Stimulated activated CD4-positive, alpha-beta T cell treated with anti-CD3 and anti-CD28 coated beads, Interleukin-4, amount 100 ng/mL, for 48 hours (primary cell): ENCODE results near the gene ELFN1.

Experiments
- DNase-seq, 2 donors: peaks; one replicate each; pipeline ENCODE4 v3.0.0-alpha.2; 2020; ENCODE audit warnings: low read depth in 2 of 2

ELFN1 gene

GRCh38 chr7:1669954-1670893 is at the start of gene ELFN1:
Gene ELFN1 (plus strand): TSS chr7:1670277. CDS start chr7:1744597, 74,320 bp downstream.
- no peak for DNase-seq

DNA sequence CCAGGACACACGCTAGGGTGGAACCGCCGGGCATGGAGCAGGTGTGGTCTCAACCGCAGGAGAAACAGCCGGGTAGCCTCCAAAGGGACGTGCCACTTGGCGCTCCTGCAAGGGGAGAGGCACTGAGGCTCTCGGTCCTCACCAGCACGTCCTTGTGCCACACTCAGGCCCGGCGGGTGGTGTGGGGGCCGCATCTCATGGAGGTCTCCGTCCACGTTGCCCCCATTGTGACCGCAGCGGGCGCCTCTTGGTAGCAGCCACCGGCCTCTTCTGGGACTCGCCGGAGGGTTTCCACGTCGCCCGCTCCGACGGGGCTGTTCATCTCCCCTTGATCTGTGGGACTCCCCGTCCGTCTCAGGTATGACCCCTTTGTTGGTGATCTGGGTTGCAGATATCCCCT is 49.2 kb upstream of the ELFN1 start:
- no peak for DNase-seq

DNA sequence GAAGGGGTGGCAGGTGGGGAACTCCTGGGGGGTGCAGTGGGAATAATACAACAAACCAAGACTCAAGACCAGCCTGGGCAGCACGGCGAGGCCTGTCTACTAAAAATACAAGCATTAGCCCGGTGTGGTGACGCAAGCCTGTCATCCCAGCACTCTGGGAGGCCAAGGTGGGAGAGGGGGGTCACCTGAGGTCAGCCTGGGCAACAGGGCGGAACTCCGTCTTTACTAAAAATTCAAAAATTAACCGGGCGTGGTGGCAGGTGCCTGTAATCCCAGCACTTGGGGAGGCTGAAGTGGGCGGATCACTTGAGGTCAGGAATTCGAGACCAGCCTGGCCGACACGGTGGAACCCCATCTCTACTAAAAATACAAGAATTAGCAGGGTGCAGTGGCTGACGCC is 48.4 kb upstream of the ELFN1 start:
- no peak for DNase-seq

- DNase-seq, result no peak
These were observed 47.6 kb upstream of the ELFN1 start for GRCh38 chr7:1622441-1622840.

- no peak for DNase-seq
These were observed 46.3 kb upstream of the ELFN1 start for GRCh38 chr7:1623810-1624209.

- DNase-seq, result no peak
These were observed 44.8 kb upstream of the ELFN1 start for GRCh38 chr7:1624999-1625927.

GRCh38 chr7:1626769-1627168 is 43.3 kb upstream of the ELFN1 start:
- no peak for DNase-seq

DNA sequence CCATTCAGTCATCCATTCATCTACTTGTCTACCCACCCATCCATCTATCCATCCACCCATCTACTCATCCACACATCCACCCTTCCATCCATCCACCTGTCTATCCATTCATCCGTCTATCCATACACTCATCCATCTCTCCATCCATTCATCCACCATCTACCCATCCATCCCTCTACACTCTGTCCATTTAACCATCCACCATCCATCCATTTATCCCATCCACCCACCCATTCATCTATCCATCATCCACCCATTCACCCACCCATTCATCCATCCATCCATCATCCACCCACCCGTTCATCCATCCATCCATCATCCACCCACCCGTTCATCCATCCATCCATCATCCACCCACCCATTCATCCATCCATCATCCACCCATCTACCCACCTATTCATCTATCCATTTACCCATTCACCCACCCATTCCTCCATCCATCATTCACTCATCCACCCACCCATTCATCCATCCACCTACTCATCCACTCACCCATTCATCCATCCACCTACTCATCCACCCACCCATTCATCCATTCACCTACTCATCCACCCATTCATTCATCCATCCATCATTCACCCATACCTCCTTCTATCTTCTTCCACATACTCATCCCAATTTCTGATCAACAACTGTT is 39.3 kb upstream of the ELFN1 start:
- no peak for DNase-seq

DNA sequence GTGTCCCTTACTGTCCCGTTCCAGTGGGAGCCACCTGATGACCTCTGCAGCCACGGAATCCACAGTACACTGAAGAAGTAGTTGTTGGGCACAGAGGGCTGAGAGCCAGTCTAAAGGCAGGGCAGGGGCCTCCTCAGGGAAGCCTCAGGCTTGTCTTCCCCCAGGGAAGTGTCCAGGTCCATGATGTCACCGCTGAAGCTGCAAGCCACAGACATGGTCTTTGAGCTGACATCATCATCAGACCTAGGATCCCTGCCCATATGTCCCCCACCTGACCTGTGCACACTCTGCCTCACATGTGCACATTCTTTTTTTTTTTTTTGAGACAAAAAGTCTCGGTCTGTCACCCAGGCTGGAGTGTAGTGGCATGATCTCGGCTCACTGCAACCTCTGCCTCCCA is 38.4 kb upstream of the ELFN1 start:
- no peak for DNase-seq

GRCh38 chr7:1632506-1632905 is 37.6 kb upstream of the ELFN1 start:
- no peak for DNase-seq

GRCh38 chr7:1632916-1633785 is 36.9 kb upstream of the ELFN1 start:
- DNase-seq, result no peak

DNA sequence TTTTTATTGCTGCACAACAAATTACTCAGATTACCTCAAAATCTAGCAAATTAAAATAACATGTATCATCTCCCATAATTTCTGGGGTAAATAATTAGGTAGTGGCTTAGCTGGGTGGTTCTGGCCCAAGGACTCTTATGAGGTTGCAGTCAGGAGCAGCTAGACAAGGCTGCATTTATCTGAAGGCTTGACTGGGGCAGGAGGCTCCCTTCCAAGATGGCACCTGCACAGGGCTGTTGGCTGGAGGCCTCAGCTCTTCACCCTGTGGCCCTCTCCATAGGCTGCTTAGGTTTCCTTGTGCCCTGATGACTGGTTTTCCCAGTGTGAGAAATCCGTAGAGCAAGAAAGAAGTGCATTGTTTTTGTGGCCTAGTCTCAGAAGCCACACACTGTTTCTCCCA is 34.7 kb upstream of the ELFN1 start:
- no peak for DNase-seq

- DNase-seq, result no peak
These were observed 32.9 kb upstream of the ELFN1 start for GRCh38 chr7:1637155-1637554.

GRCh38 chr7:1638215-1638661 is 31.8 kb upstream of the ELFN1 start:
- no peak for DNase-seq

- DNase-seq, result no peak
These were observed 31.0 kb upstream of the ELFN1 start for GRCh38 chr7:1639071-1639470.

GRCh38 chr7:1639532-1640175 is 30.4 kb upstream of the ELFN1 start:
- no peak for DNase-seq

GRCh38 chr7:1640376-1641172 is 29.5 kb upstream of the ELFN1 start:
- no peak for DNase-seq

- no peak for DNase-seq
These were observed 28.9 kb upstream of the ELFN1 start for GRCh38 chr7:1641173-1641572.

DNA sequence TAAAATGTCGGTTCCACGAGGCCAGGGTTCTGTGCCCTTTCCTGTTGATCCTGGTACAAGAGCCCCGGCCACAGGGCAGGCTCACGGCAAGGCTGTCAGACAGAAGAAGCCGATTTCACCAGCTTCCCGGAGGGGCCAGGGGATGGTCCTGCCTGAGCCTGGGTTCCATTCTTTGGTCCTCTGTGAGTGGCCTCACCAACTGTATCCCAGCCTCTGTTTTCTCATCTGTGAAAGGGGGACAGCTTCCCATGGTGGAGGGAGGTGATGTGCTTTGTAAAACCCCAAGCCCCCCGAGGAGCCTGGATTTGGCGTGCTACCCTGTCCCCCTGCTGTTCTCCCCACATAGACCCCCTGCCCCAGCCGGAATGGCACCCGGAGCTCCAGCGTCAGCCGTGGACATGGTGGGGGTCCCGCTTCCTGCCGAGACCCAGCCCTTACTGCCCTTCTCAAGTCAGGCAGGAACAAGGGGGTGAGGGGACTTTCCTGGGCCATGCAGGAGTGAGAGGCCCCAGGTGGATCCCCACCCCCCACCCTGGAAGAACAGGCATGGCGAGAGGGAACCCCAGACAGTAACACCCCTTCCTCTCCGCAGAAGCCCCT is 28.3 kb upstream of the ELFN1 start:
- DNase-seq, result no peak
